Ovary (tissue), 9 donors: Measurements from ENCODE around the gene HYAL4. TPM values are rescaled to one million over a fixed set of nuclear protein-coding genes. Genes with fewer than 3 reads are reported as not detected.
"Not testable (repeated sequence)": the region's sequence is repeated elsewhere in the genome, so short reads cannot be mapped to it uniquely, and the experiment has no call there.

Experiments
- DNase-seq, 5 donors: peaks; one replicate each; pipeline ENCODE4 v3.0.0-alpha.2; 2019 to 2020
- H3K27ac ChIP-seq, 2 donors: fragments of 200-600 bp; one replicate each; pipeline versions ENCODE4 v1.5.1 to v1.8.0; 2019 to 2022
- H3K27me3 ChIP-seq: fragments of 200-600 bp; one replicate; pipeline ENCODE4 v1.8.0; 2022
- H3K36me3 ChIP-seq: fragments of 200-600 bp; sonication (generic); one replicate; pipeline ENCODE4 v1.5.1; 2019
- H3K4me1 ChIP-seq: one replicate; pipeline ENCODE4 v1.8.1; 2013; ENCODE audit warnings: mild to moderate bottlenecking, moderate library complexity; ENCODE audit not compliant: insufficient read depth
- H3K4me3 ChIP-seq: fragments of 200-600 bp; sonication (generic); one replicate; pipeline ENCODE4 v1.5.1; 2017
- H3K9me3 ChIP-seq, 2 donors: fragments of 200-600 bp in 1 of 2; sonication (generic) in 1 of 2; one replicate each; pipeline versions ENCODE4 v1.5.1 to v1.8.1; 2013 to 2019; ENCODE audit warnings: mild to moderate bottlenecking in 1 of 2, moderate library complexity in 1 of 2
- CTCF ChIP-seq, 3 donors: fragments of 450-650 bp in 2 of 3; fragments of 200-600 bp in 1 of 3; IDR thresholded peaks; one replicate each; pipeline versions ENCODE4 v1.5.1 to v1.8.0; 2016 to 2022; ENCODE audit warnings: antibody characterized with exemption in 3 of 3, mild to moderate bottlenecking in 1 of 3
- EP300 ChIP-seq: sonication (generic); formaldehyde crosslinking; IDR thresholded peaks from one replicate; pipeline ENCODE4 v1.6.1; 2017; ENCODE audit warnings: antibody characterized with exemption
- POLR2A ChIP-seq: fragments of 450-650 bp; IDR thresholded peaks from one replicate; pipeline ENCODE4 v1.6.1; 2017; ENCODE audit warnings: antibody characterized with exemption, mild to moderate bottlenecking, moderate library complexity
- WGBS, 3 donors: extraction: QIAGEN DNeasy Blood & Tissue Kit in 1 of 3; methylation state at CpG; one replicate each; pipeline versions ENCODE4 v1.1.5 to v1.1.7; 2013 to 2017; 5-methylcytosine and 5-hydroxymethylcytosine counted together
- intact Hi-C, 4 donors: fragments of 100-400 bp; cut with DNase I; formaldehyde crosslinking; loops; one replicate each; pipeline versions ENCODE4 v1.11.0 to v1.15.1; 2022 to 2023
- polyA plus RNA-seq, 2 donors: library from polyadenylated mRNA; stranded (reverse); fragments of 200-250 nt in 1 of 2; fragments of 350-450 nt in 1 of 2; fragmentation: Illumina TruSeq in 1 of 2; extraction: RNeasy Lipid Tissue Mini Kit (QIAGEN cat#74804) in 1 of 2; gene quantifications; one replicate each; pipeline ENCODE4 v1.2.3, GENCODE V29; 2013 to 2014
- total RNA-seq, 7 donors: library from RNA; depleted of rRNA in 2 of 7; stranded (reverse); fragments of >200 nt in 2 of 7; fragmentation: NEBNext Ultra II Directional in 3 of 7; extraction: Animal tissue kit (Norgen Biotek cat#: 25700) in 3 of 7; gene quantifications; one replicate each; pipeline versions ENCODE4 v1.1.0 to v1.2.4, GENCODE V29; 2016 to 2023
- donor health status: DM: no; HTN: no; CAD: no; lungs with moderate emphysema.
- donor health status: DM: no; HTN: no; CAD: no.
- donor health status: Bipolar disorder and iron deficiency.
- donor health status: DM: yes; HTN: yes; CAD: no.
- donor health status: DM: no; HTN: no; CAD: no.
- donor health status: DM: yes; HTN: yes; CAD: no.

HYAL4 gene
- total and polyA plus RNA-seq, 9 donors = 0.20 TPM; not detected in 8

- no peaks in the 10 kb centered on the region for H3K9me3 ChIP-seq
- intact Hi-C loops = no loop called here
- no peak for DNase-seq
- H3K4me3 ChIP-seq = no peak overlapping the region
- no peak overlapping the region for H3K27ac ChIP-seq
- 84 to 89% (median 88%) methylated on average over 4 of the region's 4 CpGs for WGBS, 3 donors
- H3K36me3 ChIP-seq = no peaks in the 10 kb centered on the region
- H3K4me1 ChIP-seq = no peaks in the 10 kb centered on the region
- TF ChIP-seq POLR2A (no peak), EP300 (no peak), CTCF (IDR thresholded peaks at IDR 0.05) (no peak)
- no peaks in the 10 kb centered on the region for H3K27me3 ChIP-seq
Observed at GRCh38 chr7:123836656-123837055, 8.3 kb upstream of the HYAL4 start.

GRCh38 chr7:123839106-123839505 is 5.9 kb upstream of the HYAL4 start:
- H3K36me3 ChIP-seq, H3K4me3 ChIP-seq, H3K4me1 ChIP-seq, H3K9me3 ChIP-seq, DNase-seq, intact Hi-C loops, H3K27me3 ChIP-seq, H3K27ac ChIP-seq: not testable (repeated sequence)
- WGBS, 3 donors = 95 to 100% (median 99%) methylated on average over 2 of the region's 2 CpGs

- intact Hi-C loops, H3K27me3 ChIP-seq, H3K9me3 ChIP-seq, H3K36me3 ChIP-seq, DNase-seq, H3K4me1 ChIP-seq, H3K4me3 ChIP-seq, H3K27ac ChIP-seq: not testable (repeated sequence)
- WGBS, 3 donors = 91 to 96% (median 94%) methylated on average over 7 of the region's 7 CpGs
Observed at GRCh38 chr7:123844142-123844541, 827 bp upstream of the HYAL4 start.

GRCh38 chr7:123845823-123846216 is 851 bp downstream of the HYAL4 start:
- DNase-seq = no peak
- Histone ChIP-seq H3K27ac (no peak overlapping the region), H3K27me3 (no peaks in the 10 kb centered on the region), H3K4me1 (no peaks in the 10 kb centered on the region), H3K9me3 (no peaks in the 10 kb centered on the region), H3K36me3 (no peaks in the 10 kb centered on the region), H3K4me3 (no peak overlapping the region)
- TF ChIP-seq POLR2A (no peak), CTCF (IDR thresholded peaks at IDR 0.05) (no peak), EP300 (no peak)
- intact Hi-C loops = no loop called here
- WGBS, 3 donors = 82 to 87% (median 83%) methylated on average over 1 of the region's 1 CpG

GRCh38 chr7:123846217-123846891 is 1.4 kb downstream of the HYAL4 start:
- Histone ChIP-seq H3K9me3 (no peaks in the 10 kb centered on the region), H3K4me1 (no peaks in the 10 kb centered on the region), H3K27ac (no peak overlapping the region), H3K36me3 (no peaks in the 10 kb centered on the region), H3K4me3 (no peak overlapping the region), H3K27me3 (no peaks in the 10 kb centered on the region)
- intact Hi-C loops = no loop called here
- DNase-seq = no peak
- TF ChIP-seq POLR2A (no peak), CTCF (IDR thresholded peaks at IDR 0.05) (no peak), EP300 (no peak)
- WGBS, 3 donors = 7 to 30% (median 8%) methylated on average over 3 of the region's 3 CpGs
